ENCODE measurements around the gene SLC7A14.

- TF ChIP-seq CTCF (IDR thresholded peaks at IDR 0.05; ENCODE audit: insufficient read depth, low read length, poor library complexity, severe bottlenecking) (no peak), EZH2phosphoT487 (conservative IDR thresholded peaks at IDR 0.05; ENCODE audit: low read length) (no peak)
Observed at GRCh38 chr3:170621256-170621655, 35.4 kb upstream of the SLC7A14 start.
